Uterus (tissue), 2 donors: ENCODE data around the gene CEP164.

Experiments
- CTCF ChIP-seq, 4 experiments: fragments of 200-600 bp in 2 of 4; fragments of 450-650 bp in 2 of 4; sonication (generic) in 2 of 4; IDR thresholded peaks; one replicate each; pipeline ENCODE4 v1.5.1; 2016 to 2019; ENCODE audit warnings: antibody characterized with exemption in 4 of 4, mild to moderate bottlenecking in 2 of 4, moderate library complexity in 1 of 4
- POLR2A ChIP-seq, 2 donors: fragments of 450-650 bp; IDR thresholded peaks; one replicate each; pipeline ENCODE4 v1.6.1; 2016; ENCODE audit warnings: antibody characterized with exemption in 2 of 2, mild to moderate bottlenecking in 1 of 2, moderate library complexity in 1 of 2

GRCh38 chr11:117426297-117426685 is 98.6 kb downstream of the CEP164 start:
- TF ChIP-seq CTCF (IDR thresholded peaks at IDR 0.05) (peak; percentile 84 to 95 (median 87)), POLR2A (IDR thresholded peaks at IDR 0.05) (no peak)
